ENCODE measurements around the gene EDEM1.
"Not testable (repeated sequence)": the region's sequence is repeated elsewhere in the genome, so short reads cannot be mapped to it uniquely, and the experiment has no call there.

EDEM1 gene

DNA sequence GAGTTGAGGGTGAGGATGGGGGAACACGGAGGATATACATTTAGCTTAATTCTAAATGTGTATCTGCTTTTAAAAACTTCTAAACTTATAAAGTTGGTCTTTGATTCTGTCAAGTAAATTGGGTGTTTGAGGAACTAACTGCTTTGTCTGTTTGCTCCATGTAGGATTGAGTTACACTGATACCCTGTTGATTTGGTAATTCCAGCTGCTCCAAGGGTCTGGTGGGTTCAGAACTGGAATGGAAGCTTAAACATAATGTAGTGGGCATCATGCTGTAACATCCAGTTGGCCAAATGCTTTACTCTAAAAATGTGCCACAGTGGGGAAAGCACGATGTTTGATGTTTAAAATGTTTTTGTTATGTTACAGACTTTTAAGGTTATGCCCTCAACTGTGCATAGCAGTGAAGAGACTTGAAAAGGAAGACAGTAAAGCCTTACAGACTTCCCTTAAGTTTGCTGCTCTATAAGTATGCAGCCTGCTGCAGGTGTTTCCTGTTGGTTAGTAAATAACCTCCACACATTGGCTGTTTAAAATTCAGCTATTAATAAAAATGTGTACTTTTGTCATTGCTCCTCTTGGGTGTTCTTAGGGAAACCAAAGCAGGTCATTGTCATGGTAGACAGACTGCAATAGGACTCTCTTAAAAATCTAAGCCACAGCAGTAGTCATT lies 5.9 kb upstream of the EDEM1 start:
- H3K36me3 ChIP-seq, result peaks cover 0 to 61% (median 19%) of the 10 kb centered on the region in 11 experiments; a peak in 16 of 22 replicates
- peak overlapping the region; percentile 47 to 100 (median 100) for H3K27ac ChIP-seq
- peaks cover 96 to 100% (median 100%) of the 10 kb centered on the region in 10 experiments for H3K4me1 ChIP-seq
- H4K20me1 ChIP-seq, result peaks cover 0 to 74% (median 0%) of the 10 kb centered on the region in 11 experiments; a peak in 5 of 22 replicates
- peak overlapping the region; percentile 83 to 98 (median 92) for H3K4me2 ChIP-seq
- H3K9me3 ChIP-seq (replicated peaks in 1 of 11), result no peaks in the 10 kb centered on the region
- peak overlapping the region in 7 of 10 experiments; percentile 39 to 55 (median 46); a peak in 13 of 20 replicates for H3K4me3 ChIP-seq
- TF ChIP-seq Cebpa-rat (IDR thresholded peaks at IDR 0.05), result peak in 5 of 11 experiments; percentile 8 to 69 (median 29); a peak in 3 of 22 replicates
- no peaks in the 10 kb centered on the region for H3K27me3 ChIP-seq
- H3K9ac ChIP-seq, result peak overlapping the region in 10 of 11 experiments; percentile 49 to 100 (median 100); a peak in 20 of 22 replicates

DNA sequence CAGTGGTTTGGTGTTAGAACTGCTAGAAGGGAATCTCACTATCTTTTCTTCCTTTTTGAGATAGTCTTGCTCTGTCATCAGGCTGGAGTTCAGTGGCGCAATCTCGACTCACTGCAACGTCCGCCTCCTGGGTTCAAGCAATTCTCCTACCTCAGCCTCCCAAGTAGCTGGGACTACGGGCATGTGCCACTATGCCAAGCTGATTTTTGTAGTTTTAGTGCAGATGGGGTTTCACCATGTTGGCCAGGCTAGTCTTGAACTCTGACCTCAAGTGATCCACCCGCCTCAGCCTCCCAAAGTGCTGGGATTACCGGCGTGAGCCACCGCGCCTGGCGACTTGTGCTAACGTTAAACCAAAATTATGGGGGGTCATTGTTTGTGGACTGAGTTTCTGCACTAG lies 3.8 kb upstream of the EDEM1 start:
- H3K4me2 ChIP-seq, result peak overlapping the region; percentile 83 to 98 (median 92)
- H4K20me1 ChIP-seq, result peaks cover 8 to 54% (median 11%) of the 10 kb centered on the region in 11 experiments; a peak in 16 of 22 replicates
- H3K27me3 ChIP-seq; H3K9me3 ChIP-seq (replicated peaks in 1 of 11): not testable (repeated sequence)
- H3K4me3 ChIP-seq, result peak overlapping the region in 4 of 10 experiments; percentile 19 to 99 (median 70); a peak in 3 of 20 replicates
- peaks cover 0 to 41% (median 11%) of the 10 kb centered on the region in 11 experiments; a peak in 13 of 22 replicates for H3K36me3 ChIP-seq
- peak in 3 of 11 experiments; percentile 25 to 65 (median 47); a peak in 5 of 22 replicates for TF ChIP-seq Cebpa-rat (IDR thresholded peaks at IDR 0.05)
- peaks cover 75 to 79% (median 79%) of the 10 kb centered on the region in 10 experiments for H3K4me1 ChIP-seq
- peak overlapping the region; percentile 40 to 100 (median 100); a peak in 19 of 22 replicates for H3K9ac ChIP-seq
- peak overlapping the region in 10 of 11 experiments; percentile 91 to 100 (median 100); a peak in 20 of 22 replicates for H3K27ac ChIP-seq

DNA sequence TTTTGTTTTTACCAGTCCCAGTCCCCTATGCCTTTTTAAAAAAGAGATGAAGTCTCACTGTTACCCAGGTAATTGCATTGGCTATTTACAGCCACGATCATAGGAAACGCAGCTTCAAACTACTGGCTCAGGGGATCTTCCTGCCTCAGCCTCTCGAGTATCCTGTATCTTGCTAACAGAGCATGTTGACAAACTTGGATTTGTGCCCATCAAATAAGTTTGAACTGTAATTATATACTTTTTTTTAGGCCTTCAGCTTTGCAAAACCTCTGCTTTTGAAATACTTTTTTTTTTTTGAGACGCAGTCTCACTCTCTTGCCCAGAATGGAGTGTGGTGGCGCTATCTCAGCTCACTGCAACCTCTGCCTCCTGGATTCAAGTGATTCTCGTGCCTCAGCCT lies 3.0 kb upstream of the EDEM1 start:
- Histone ChIP-seq H3K9ac (peak overlapping the region; percentile 40 to 100 (median 100); a peak in 20 of 22 replicates), H3K27ac (peak overlapping the region; percentile 20 to 100 (median 100); a peak in 21 of 22 replicates), H3K4me1 (peaks cover 67 to 71% (median 71%) of the 10 kb centered on the region in 10 experiments), H3K9me3 (replicated peaks in 1 of 11) (no peaks in the 10 kb centered on the region), H3K27me3 (no peaks in the 10 kb centered on the region), H3K36me3 (peaks cover 0 to 33% (median 11%) of the 10 kb centered on the region in 11 experiments; a peak in 14 of 22 replicates), H3K4me3 (peak overlapping the region in 6 of 10 experiments; percentile 3 to 99 (median 99); a peak in 5 of 20 replicates), H3K4me2 (peak overlapping the region; percentile 83 to 98 (median 92)), H4K20me1 (peaks cover 8 to 51% (median 18%) of the 10 kb centered on the region in 11 experiments; a peak in 17 of 22 replicates)
- TF ChIP-seq Cebpa-rat (IDR thresholded peaks at IDR 0.05), result no peak

DNA sequence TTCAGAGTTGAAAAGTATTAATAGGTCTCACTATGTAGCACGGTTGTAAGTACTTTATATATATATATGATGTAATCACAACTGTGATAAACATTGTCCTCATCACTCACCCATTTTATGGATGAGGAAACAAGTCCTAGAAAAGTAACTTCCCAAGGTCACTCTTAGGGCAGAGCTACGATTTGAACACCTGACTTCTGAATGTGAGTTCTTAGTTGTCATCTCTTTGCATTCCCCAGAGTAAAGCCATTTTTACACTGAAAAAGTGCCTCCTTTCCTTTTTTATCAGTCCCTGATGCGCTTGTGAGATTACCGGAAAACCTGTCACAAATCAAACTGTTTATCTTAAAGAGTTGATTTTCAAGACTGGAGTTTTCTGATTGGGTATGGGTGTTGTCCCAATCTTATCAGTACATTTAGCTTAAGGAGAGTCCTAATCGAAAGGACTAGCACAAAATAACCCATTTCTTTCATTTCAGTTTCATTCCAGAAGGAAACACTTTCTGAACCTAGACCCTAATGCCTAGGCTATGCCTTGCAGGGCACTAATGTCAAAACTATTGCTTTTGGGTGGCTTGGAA lies 2.3 kb upstream of the EDEM1 start:
- Histone ChIP-seq H3K9ac (peak overlapping the region; percentile 88 to 100 (median 100); a peak in 21 of 22 replicates), H3K36me3 (peaks cover 0 to 26% (median 14%) of the 10 kb centered on the region in 11 experiments; a peak in 15 of 22 replicates), H3K4me3 (peak overlapping the region in 9 of 10 experiments; percentile 57 to 100 (median 99); a peak in 14 of 20 replicates), H3K27ac (peak overlapping the region; percentile 75 to 100 (median 100); a peak in 21 of 22 replicates), H3K4me1 (peaks cover 60 to 64% (median 64%) of the 10 kb centered on the region in 10 experiments), H4K20me1 (peaks cover 8 to 49% (median 20%) of the 10 kb centered on the region in 11 experiments; a peak in 17 of 22 replicates), H3K27me3 (no peaks in the 10 kb centered on the region), H3K4me2 (peak overlapping the region; percentile 83 to 98 (median 92)), H3K9me3 (replicated peaks in 1 of 11) (no peaks in the 10 kb centered on the region)
- no peak for TF ChIP-seq Cebpa-rat (IDR thresholded peaks at IDR 0.05)

DNA sequence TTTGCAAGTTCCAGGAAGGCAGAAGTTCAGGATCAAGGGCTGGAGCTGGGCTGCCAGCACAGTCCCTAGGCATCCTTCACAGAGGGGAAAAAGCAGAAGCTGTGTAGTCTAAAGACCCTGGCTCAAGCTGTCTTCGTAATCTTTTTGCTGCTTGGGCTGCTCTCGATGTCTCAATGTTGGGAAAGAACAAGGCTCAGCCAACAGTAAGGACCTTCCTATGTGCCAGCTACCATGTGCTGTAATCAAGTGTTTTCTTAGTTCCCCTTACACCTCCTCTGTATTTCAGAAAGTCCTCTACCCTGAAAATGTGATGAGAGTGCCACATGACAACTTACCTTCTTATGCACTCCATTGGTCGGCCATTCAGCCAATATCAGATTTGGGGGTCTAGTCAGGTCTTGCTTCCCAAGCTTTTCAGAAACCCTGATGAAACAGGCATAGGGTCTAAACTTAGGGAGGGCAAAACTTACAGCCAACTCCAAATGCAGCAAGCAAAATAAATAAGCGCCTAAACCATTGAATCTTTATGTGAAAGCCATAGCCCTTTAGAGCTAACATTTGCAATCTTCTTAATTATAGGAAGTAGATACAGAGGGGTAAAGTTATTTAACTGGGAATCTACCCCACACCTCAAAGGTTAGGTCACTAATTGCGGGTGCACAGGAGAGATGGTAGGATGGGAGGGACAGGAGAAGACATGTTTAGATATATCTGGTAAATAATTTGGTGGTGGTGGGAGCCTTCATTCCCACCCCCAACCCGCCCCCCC lies 1.2 kb upstream of the EDEM1 start:
- Histone ChIP-seq H3K36me3 (peaks cover 0 to 31% (median 18%) of the 10 kb centered on the region in 11 experiments; a peak in 15 of 22 replicates), H3K27ac (peak overlapping the region; percentile 75 to 100 (median 100)), H3K4me3 (peak overlapping the region; percentile 54 to 100 (median 99); a peak in 19 of 20 replicates), H3K4me2 (peak overlapping the region; percentile 83 to 98 (median 92)), H3K27me3 (no peaks in the 10 kb centered on the region), H3K9me3 (replicated peaks in 1 of 11) (no peaks in the 10 kb centered on the region), H4K20me1 (peaks cover 11 to 48% (median 27%) of the 10 kb centered on the region in 11 experiments; a peak in 17 of 22 replicates), H3K4me1 (peaks cover 49 to 62% (median 54%) of the 10 kb centered on the region in 10 experiments), H3K9ac (peak overlapping the region; percentile 88 to 100 (median 100); a peak in 21 of 22 replicates)
- TF ChIP-seq Cebpa-rat (IDR thresholded peaks at IDR 0.05), result peak in 9 of 11 experiments; percentile 56 to 96 (median 87); a peak in 17 of 22 replicates

DNA sequence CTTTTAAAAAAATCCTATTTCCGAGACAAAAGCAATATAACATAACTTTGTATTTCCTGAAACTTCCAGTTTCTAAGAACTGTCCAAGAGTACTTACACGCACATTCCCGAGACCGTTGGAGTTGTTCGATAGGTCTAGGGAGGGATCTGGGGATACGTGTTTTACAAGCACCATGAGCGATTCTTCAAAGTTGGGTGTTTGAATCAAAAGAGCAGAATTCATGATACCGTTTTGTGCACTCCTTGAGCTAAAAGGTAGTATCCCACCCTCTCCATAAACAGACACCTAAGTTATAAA lies 700 bp upstream of the EDEM1 start:
- H4K20me1 ChIP-seq, result peaks cover 11 to 46% (median 32%) of the 10 kb centered on the region in 11 experiments; a peak in 17 of 22 replicates
- H3K9ac ChIP-seq, result peak overlapping the region; percentile 88 to 100 (median 100)
- H3K4me3 ChIP-seq, result peak overlapping the region; percentile 54 to 100 (median 99)
- H3K4me1 ChIP-seq, result peaks cover 45 to 62% (median 55%) of the 10 kb centered on the region in 10 experiments
- TF ChIP-seq Cebpa-rat (IDR thresholded peaks at IDR 0.05), result no peak
- H3K9me3 ChIP-seq (replicated peaks in 1 of 11), result no peaks in the 10 kb centered on the region
- H3K36me3 ChIP-seq, result peaks cover 0 to 36% (median 24%) of the 10 kb centered on the region in 11 experiments; a peak in 14 of 22 replicates
- no peaks in the 10 kb centered on the region for H3K27me3 ChIP-seq
- peak overlapping the region; percentile 75 to 100 (median 100); a peak in 21 of 22 replicates for H3K27ac ChIP-seq
- H3K4me2 ChIP-seq, result peak overlapping the region; percentile 83 to 98 (median 92)

DNA sequence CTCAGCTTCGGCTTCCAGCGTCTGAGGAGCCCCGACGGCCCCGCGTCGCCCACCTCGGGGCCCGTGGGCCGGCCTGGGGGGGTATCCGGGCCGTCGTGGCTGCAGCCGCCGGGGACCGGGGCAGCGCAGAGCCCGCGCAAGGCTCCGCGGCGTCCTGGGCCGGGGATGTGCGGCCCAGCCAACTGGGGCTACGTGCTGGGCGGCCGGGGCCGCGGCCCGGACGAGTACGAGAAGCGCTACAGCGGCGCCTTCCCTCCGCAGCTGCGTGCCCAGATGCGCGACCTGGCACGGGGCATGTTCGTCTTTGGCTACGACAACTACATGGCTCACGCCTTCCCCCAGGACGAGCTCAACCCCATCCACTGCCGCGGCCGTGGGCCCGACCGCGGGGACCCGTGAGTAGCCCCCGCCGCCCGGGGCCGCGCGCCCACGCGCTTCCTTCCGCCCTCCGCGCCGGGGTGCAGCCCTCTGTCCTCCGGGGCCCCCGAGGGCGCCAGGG lies 462 bp downstream of the EDEM1 start:
- Histone ChIP-seq H3K4me1 (peaks cover 36 to 62% (median 55%) of the 10 kb centered on the region in 10 experiments), H3K9me3 (replicated peaks in 1 of 11) (no peaks in the 10 kb centered on the region), H3K9ac (peak overlapping the region; percentile 98 to 100 (median 100)), H4K20me1 (peaks cover 11 to 51% (median 43%) of the 10 kb centered on the region in 11 experiments; a peak in 19 of 22 replicates), H3K4me2 (peak overlapping the region; percentile 83 to 98 (median 92)), H3K27ac (peak overlapping the region; percentile 98 to 100 (median 100)), H3K4me3 (peak overlapping the region; percentile 97 to 100 (median 99)), H3K27me3 (no peaks in the 10 kb centered on the region), H3K36me3 (peaks cover 2 to 47% (median 33%) of the 10 kb centered on the region in 11 experiments; a peak in 17 of 22 replicates)
- TF ChIP-seq Cebpa-rat (IDR thresholded peaks at IDR 0.05), result no peak
